Lung (tissue), 12 donors: ENCODE data around the gene CASK. TPM values are rescaled to one million over a fixed set of nuclear protein-coding genes. Genes with fewer than 3 reads are reported as not detected.

Source experiments
- ATAC-seq: fragments of 200-7000 bp; cut with Tn5 transposase; one replicate; pipeline ENCODE4 v1.9.1; 2020; ENCODE audit warnings: moderate number of reproducible peaks; ENCODE audit not compliant: insufficient read depth, low FRiP score
- DNase-seq, 3 donors: peaks; one replicate each; pipeline ENCODE4 v3.0.0-alpha.2; 2013 to 2017
- H3K27ac ChIP-seq, 2 donors: one replicate each; pipeline ENCODE4 v1.5.1; 2013; ENCODE audit warnings: mild to moderate bottlenecking in 2 of 2, moderate library complexity in 2 of 2, control low read depth in 1 of 2, inconsistent platforms in 1 of 2, low read depth in 1 of 2, low read length in 1 of 2
- H3K27me3 ChIP-seq, 3 donors: one replicate each; pipeline ENCODE4 v1.5.1; 2013; ENCODE audit warnings: low read length in 2 of 3; ENCODE audit not compliant: control insufficient read depth in 3 of 3, insufficient read depth in 3 of 3
- H3K36me3 ChIP-seq, 4 donors: one replicate each; pipeline ENCODE4 v1.5.1; 2013; ENCODE audit warnings: low read length in 4 of 4, mild to moderate bottlenecking in 1 of 4, moderate library complexity in 1 of 4; ENCODE audit not compliant: control insufficient read depth in 4 of 4, insufficient read depth in 4 of 4
- H3K4me1 ChIP-seq, 5 donors: one replicate each; pipeline ENCODE4 v1.5.1; 2013; ENCODE audit warnings: low read length in 5 of 5, mild to moderate bottlenecking in 2 of 5, moderate library complexity in 1 of 5; ENCODE audit not compliant: control insufficient read depth in 5 of 5, insufficient read depth in 5 of 5
- H3K4me3 ChIP-seq: one replicate; pipeline ENCODE4 v1.5.1; 2013; ENCODE audit warnings: mild to moderate bottlenecking, control low read depth, moderate library complexity
- H3K9ac ChIP-seq, 2 donors: one replicate each; pipeline ENCODE4 v1.5.1; 2013; ENCODE audit warnings: low read length in 2 of 2, control low read depth in 1 of 2; ENCODE audit not compliant: insufficient read depth in 1 of 2
- H3K9me3 ChIP-seq, 4 donors: one replicate each; pipeline ENCODE4 v1.5.1; 2013; ENCODE audit warnings: low read length in 3 of 4, mild to moderate bottlenecking in 1 of 4, moderate library complexity in 1 of 4; ENCODE audit not compliant: control insufficient read depth in 4 of 4, insufficient read depth in 3 of 4
- CTCF ChIP-seq: IDR thresholded peaks from 2 replicates; pipeline ENCODE4 v1.5.1; 2012; ENCODE audit warnings: mild to moderate bottlenecking; ENCODE audit errors: control extremely low read depth, extremely low read depth
- WGBS, 2 donors: extraction: QIAGEN DNeasy Blood & Tissue Kit; methylation state at CpG; one replicate each; pipeline ENCODE4 v1.1.7; 2013; 5-methylcytosine and 5-hydroxymethylcytosine counted together
- polyA plus RNA-seq, 2 donors: library from polyadenylated mRNA; stranded (reverse); fragments of 200-250 nt; gene quantifications; one replicate each; pipeline ENCODE4 v1.2.1, GENCODE V29; 2013
- total RNA-seq, 2 donors: library from RNA; depleted of rRNA in 1 of 2; stranded (reverse); fragments of >200 nt in 1 of 2; gene quantifications; one replicate each; pipeline ENCODE4 v1.2.1, GENCODE V29; 2014 to 2021
- donor health status: control.
- donor health status: control.
- donor health status: Bipolar disorder and iron deficiency.
- donor health status: healthy.
- donor health status: DM: yes; HTN: yes; CAD: no.

Gene CASK
- total and polyA plus RNA-seq, 4 donors: 8.2 to 68.1 (median 30.6) TPM

GRCh38 chrX:41528784-41529183, 394.6 kb downstream of the CASK start:
- TF ChIP-seq CTCF: no peak
- peaks cover 0 to 60% (median 19%) of the 10 kb centered on the region in 3 donors for H3K27me3 ChIP-seq
- 83 to 100% methylated on average over 7 of the region's 7 CpGs for WGBS, 2 donors

GRCh38 chrX:41526925-41527324, 396.4 kb downstream of the CASK start:
- ATAC-seq (no peak), DNase-seq (no peak)
- no peak overlapping the region for H3K9ac ChIP-seq
- 82 to 92% methylated on average over 5 of the region's 5 CpGs for WGBS, 2 donors
- H3K4me1 ChIP-seq: peaks cover 0 to 4% (median 0%) of the 10 kb centered on the region in 5 donors
- no peak overlapping the region for H3K4me3 ChIP-seq
- peaks cover 2 to 16% (median 5%) of the 10 kb centered on the region in 4 donors for H3K36me3 ChIP-seq
- peaks cover 0 to 73% (median 19%) of the 10 kb centered on the region in 3 donors for H3K27me3 ChIP-seq
- H3K9me3 ChIP-seq: no peaks in the 10 kb centered on the region
- no peak for TF ChIP-seq CTCF
- no peak overlapping the region for H3K27ac ChIP-seq

More at GRCh38 chrX:41528784-41529183, 394.6 kb downstream of the CASK start:
- Histone ChIP-seq H3K4me1 (peaks cover 0 to 4% (median 0%) of the 10 kb centered on the region in 5 donors), H3K36me3 (peaks cover 0 to 10% (median 1%) of the 10 kb centered on the region in 4 donors), H3K4me3 (no peak overlapping the region), H3K27ac (no peak overlapping the region), H3K9ac (no peak overlapping the region), H3K9me3 (no peaks in the 10 kb centered on the region)
- no peak for DNase-seq
- ATAC-seq: no peak

GRCh38 chrX:41526271-41526670, 397.1 kb downstream of the CASK start:
- H3K9me3 ChIP-seq: no peaks in the 10 kb centered on the region
- no peak for TF ChIP-seq CTCF
- H3K4me3 ChIP-seq: no peak overlapping the region
- H3K27ac ChIP-seq: no peak overlapping the region
- DNase-seq (no peak), ATAC-seq (no peak)
- peaks cover 2 to 16% (median 5%) of the 10 kb centered on the region in 4 donors for H3K36me3 ChIP-seq
- no peak overlapping the region for H3K9ac ChIP-seq
- H3K4me1 ChIP-seq: peaks cover 0 to 4% (median 0%) of the 10 kb centered on the region in 5 donors
- 80 to 91% methylated on average over 2 of the region's 2 CpGs for WGBS, 2 donors
- peaks cover 0 to 72% (median 19%) of the 10 kb centered on the region in 3 donors for H3K27me3 ChIP-seq

GRCh38 chrX:41522671-41523070, 400.7 kb downstream of the CASK start:
- DNase-seq (no peak), ATAC-seq (no peak)
- H3K9me3 ChIP-seq: no peaks in the 10 kb centered on the region
- peaks cover 2 to 6% (median 4%) of the 10 kb centered on the region in 4 donors for H3K36me3 ChIP-seq
- H3K4me1 ChIP-seq: peaks cover 0 to 4% (median 0%) of the 10 kb centered on the region in 5 donors
- 75 to 78% methylated on average over 4 of the region's 4 CpGs for WGBS, 2 donors
- H3K9ac ChIP-seq: no peak overlapping the region
- H3K4me3 ChIP-seq: no peak overlapping the region
- peaks cover 0 to 73% (median 18%) of the 10 kb centered on the region in 3 donors for H3K27me3 ChIP-seq
- TF ChIP-seq CTCF: no peak
- no peak overlapping the region for H3K27ac ChIP-seq
